ENCODE results near the gene TRAPPC11. TPM values are rescaled to one million over a fixed set of nuclear protein-coding genes. Genes with fewer than 3 reads are reported as not detected.

TRAPPC11 gene
- total and polyA plus RNA-seq, 8 donors, result 8.6 to 19.2 (median 16.0) TPM

GRCh38 chr4:183670960-183671555 lies 12.0 kb downstream of the TRAPPC11 start:
- Histone ChIP-seq H3K4me1 (peaks cover 0 to 4% (median 0%) of the 10 kb centered on the region in 3 donors), H3K9me3 (no peaks in the 10 kb centered on the region), H3K27ac (no peak overlapping the region), H3K36me3 (peaks cover 0 to 26% (median 10%) of the 10 kb centered on the region in 3 donors), H3K27me3 (no peaks in the 10 kb centered on the region), H3K4me3 (no peak overlapping the region)
- WGBS, 2 donors, result 91 to 92% methylated on average over 12 of the region's 12 CpGs
- DNase-seq, result no peak
- no peak for FAIRE-seq
- intact Hi-C loops (cut with DNase I), result no loop called here
- TF ChIP-seq CTCF (IDR thresholded peaks at IDR 0.05), result no peak
- ATAC-seq, result no peak

GRCh38 chr4:183674153-183674552 lies 15.1 kb downstream of the TRAPPC11 start:
- intact Hi-C loops (cut with DNase I), result no loop called here
- no peak for DNase-seq
- Histone ChIP-seq H3K27me3 (no peaks in the 10 kb centered on the region), H3K9me3 (no peaks in the 10 kb centered on the region), H3K36me3 (peaks cover 0 to 15% (median 2%) of the 10 kb centered on the region in 3 donors), H3K4me1 (peaks cover 0 to 4% (median 0%) of the 10 kb centered on the region in 3 donors), H3K4me3 (no peak overlapping the region), H3K27ac (no peak overlapping the region)
- FAIRE-seq, result no peak
- TF ChIP-seq CTCF (IDR thresholded peaks at IDR 0.05), result no peak
- 75 to 85% methylated on average over 3 of the region's 3 CpGs for WGBS, 2 donors
- ATAC-seq, result no peak

GRCh38 chr4:183675625-183676024 lies 16.5 kb downstream of the TRAPPC11 start:
- DNase-seq, result no peak
- H3K9me3 ChIP-seq, result no peaks in the 10 kb centered on the region
- no peak for FAIRE-seq
- H3K27ac ChIP-seq, result no peak overlapping the region
- intact Hi-C loops (cut with DNase I), result no loop called here
- no peak overlapping the region for H3K4me3 ChIP-seq
- H3K4me1 ChIP-seq, result peaks cover 0 to 4% (median 0%) of the 10 kb centered on the region in 3 donors
- TF ChIP-seq CTCF (IDR thresholded peaks at IDR 0.05), result no peak
- no peak for ATAC-seq
- peaks cover 0 to 18% (median 0%) of the 10 kb centered on the region in 3 donors for H3K36me3 ChIP-seq
- no peaks in the 10 kb centered on the region for H3K27me3 ChIP-seq
- 95 to 98% methylated on average over 4 of the region's 4 CpGs for WGBS, 2 donors

GRCh38 chr4:183681119-183681518 lies 22.0 kb downstream of the TRAPPC11 start:
- ATAC-seq, result no peak
- H3K36me3 ChIP-seq, result peaks cover 0 to 38% (median 10%) of the 10 kb centered on the region in 3 donors

More at GRCh38 chr4:183681119-183681518, 22.0 kb downstream of the TRAPPC11 start:
- DNase-seq, result no peak
- H3K4me1 ChIP-seq, result no peaks in the 10 kb centered on the region
- no peaks in the 10 kb centered on the region for H3K9me3 ChIP-seq
- H3K27me3 ChIP-seq, result no peaks in the 10 kb centered on the region
- intact Hi-C loops (cut with DNase I), result no loop called here
- 78 to 86% methylated on average over 4 of the region's 4 CpGs for WGBS, 2 donors
- no peak overlapping the region for H3K4me3 ChIP-seq
- H3K27ac ChIP-seq, result no peak overlapping the region
- FAIRE-seq, result peak; percentile 23
- no peak for TF ChIP-seq CTCF (IDR thresholded peaks at IDR 0.05)

Measured in pancreas (tissue), 10 donors.